SU-DHL-6 (cell line): ENCODE measurements around the gene CETP.

Source experiments
- CTCF ChIP-seq: fragments of 200-600 bp; sonication (generic); IDR thresholded peaks from one replicate; pipeline ENCODE4 v1.5.1; 2017; ENCODE audit warnings: antibody characterized with exemption, mild to moderate bottlenecking, low read length, moderate library complexity; ENCODE audit not compliant: insufficient read depth, poor library complexity, severe bottlenecking
- EZH2phosphoT487 ChIP-seq: fragments of 200-600 bp; sonication (generic), shearing (Covaris generic); conservative IDR thresholded peaks from 2 replicates; pipeline ENCODE4 v1.6.1; 2018; ENCODE audit warnings: mild to moderate bottlenecking, antibody characterized with exemption, low read length, moderate library complexity, mixed read lengths

- TF ChIP-seq CTCF (no peak), EZH2phosphoT487 (no peak)
Observed at GRCh38 chr16:56944954-56945839, 16.6 kb upstream of the CETP start.
